ENCODE results near the gene TBL1X. TPM values are rescaled to one million over a fixed set of nuclear protein-coding genes. Genes with fewer than 3 reads are reported as not detected.

TBL1X gene
- total and polyA plus RNA-seq, 2 of the 4 experiments (the other 2 are of a cell fraction): 16.2 to 20.8 TPM

- H4K8ac ChIP-seq (ENCODE audit: low read depth in 2 of 2, low read length in 2 of 2): no peak overlapping the region
- H3K9me3 ChIP-seq (ENCODE audit: control insufficient read depth, insufficient read depth, low read length): peaks cover 2% of the 10 kb centered on the region; the same call in 1 of the 2 replicates
- H3K4ac ChIP-seq (ENCODE audit: low read depth, low read length): no peak overlapping the region
- no peaks in the 10 kb centered on the region for H3K27me3 ChIP-seq (ENCODE audit: control insufficient read depth, insufficient read depth, low read length)
- POLR2A ChIA-PET (ENCODE audit: unreplicated experiment): no interaction called here
- H4K91ac ChIP-seq (ENCODE audit: insufficient read depth, low read depth, low read length): no peak overlapping the region
- no peak overlapping the region for H3K56ac ChIP-seq (ENCODE audit: extremely low read depth, insufficient read depth, low read length)
- H2BK20ac ChIP-seq (ENCODE audit: low read depth, low read length): no peak overlapping the region
- no peak for TF ChIP-seq RAD21 (IDR thresholded peaks at IDR 0.05; ENCODE audit: low read length)
- TF ChIP-seq POLR2A (IDR thresholded peaks at IDR 0.05; ENCODE audit: low read depth, low read length): no peak
- TF ChIP-seq MAZ (IDR thresholded peaks at IDR 0.05; ENCODE audit: borderline replicate concordance, low read depth, low read length): no peak
- TF ChIP-seq USF2 (IDR thresholded peaks at IDR 0.05; ENCODE audit: low read depth, low read length): no peak
- TF ChIP-seq, protein P1, sequence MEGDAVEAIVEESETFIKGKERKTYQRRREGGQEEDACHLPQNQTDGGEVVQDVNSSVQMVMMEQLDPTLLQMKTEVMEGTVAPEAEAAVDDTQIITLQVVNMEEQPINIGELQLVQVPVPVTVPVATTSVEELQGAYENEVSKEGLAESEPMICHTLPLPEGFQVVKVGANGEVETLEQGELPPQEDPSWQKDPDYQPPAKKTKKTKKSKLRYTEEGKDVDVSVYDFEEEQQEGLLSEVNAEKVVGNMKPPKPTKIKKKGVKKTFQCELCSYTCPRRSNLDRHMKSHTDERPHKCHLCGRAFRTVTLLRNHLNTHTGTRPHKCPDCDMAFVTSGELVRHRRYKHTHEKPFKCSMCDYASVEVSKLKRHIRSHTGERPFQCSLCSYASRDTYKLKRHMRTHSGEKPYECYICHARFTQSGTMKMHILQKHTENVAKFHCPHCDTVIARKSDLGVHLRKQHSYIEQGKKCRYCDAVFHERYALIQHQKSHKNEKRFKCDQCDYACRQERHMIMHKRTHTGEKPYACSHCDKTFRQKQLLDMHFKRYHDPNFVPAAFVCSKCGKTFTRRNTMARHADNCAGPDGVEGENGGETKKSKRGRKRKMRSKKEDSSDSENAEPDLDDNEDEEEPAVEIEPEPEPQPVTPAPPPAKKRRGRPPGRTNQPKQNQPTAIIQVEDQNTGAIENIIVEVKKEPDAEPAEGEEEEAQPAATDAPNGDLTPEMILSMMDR (conservative IDR thresholded peaks at IDR 0.05; ENCODE audit: low read depth, low read length): no peak
- no peak for TF ChIP-seq CEBPB (IDR thresholded peaks at IDR 0.05; ENCODE audit: low read depth, low read length)
- no peak for TF ChIP-seq RFX5 (IDR thresholded peaks at IDR 0.05; ENCODE audit: low read depth, low read length)
- no peak for TF ChIP-seq FOS (IDR thresholded peaks at IDR 0.05; ENCODE audit: low read depth, low read length)
- TF ChIP-seq SMC3 (IDR thresholded peaks at IDR 0.05; ENCODE audit: low read depth, low read length): no peak
- no peak for TF ChIP-seq CHD1 (IDR thresholded peaks at IDR 0.05; ENCODE audit: low read depth, low read length)
- TF ChIP-seq MAFK (IDR thresholded peaks at IDR 0.05; ENCODE audit: low read depth, low read length): no peak
- no peak for TF ChIP-seq RCOR1 (IDR thresholded peaks at IDR 0.05; ENCODE audit: insufficient replicate concordance, low read length)
- TF ChIP-seq BHLHE40 (IDR thresholded peaks at IDR 0.05; ENCODE audit: low read depth, low read length): no peak
- no peak for TF ChIP-seq MXI1 (IDR thresholded peaks at IDR 0.05; ENCODE audit: borderline replicate concordance, low read depth, low read length)
- TF ChIP-seq ELK1 (IDR thresholded peaks at IDR 0.05; ENCODE audit: borderline replicate concordance, low read depth, low read length): no peak
- H3K36me3 ChIP-seq (ENCODE audit: control insufficient read depth, insufficient read depth, low read length): peaks cover 34% of the 10 kb centered on the region
- H3K9ac ChIP-seq (ENCODE audit: low read depth, low read length): no peak overlapping the region
- H2BK120ac ChIP-seq (ENCODE audit: low read depth, low read length): no peak overlapping the region
- CTCF ChIA-PET: no interaction called here
- no peak overlapping the region for H3K14ac ChIP-seq (replicated peaks; ENCODE audit: low read depth, low read length)
- H4K5ac ChIP-seq (ENCODE audit: low read depth, low read length): no peak overlapping the region
- in situ Hi-C loops (cut with MboI; ENCODE audit: low sequenced_read_pairs): loop anchor here (10.0 kb wide), 2 partner anchors 723 to 863 kb away; no protein-coding TSS in a partner anchor
- H3K4me2 ChIP-seq (ENCODE audit: low read depth, low read length): no peak overlapping the region
- no TSS peak for BruUV-seq (replicated peaks)
- no peak overlapping the region for H3K23ac ChIP-seq (ENCODE audit: low read depth, low read length)
- no peak for DNase-seq
- 0 out of 2 replicates have a peak, but pooled peaks cover 3% of the 10 kb centered on the region for H3K9me1 ChIP-seq (ENCODE audit: insufficient read depth, low read length)
- no peak overlapping the region for H3K27ac ChIP-seq (ENCODE audit: insufficient read depth, low read length)
- peaks cover 0 to 2% of the 10 kb centered on the region in 2 experiments; a peak in 2 of 4 replicates for H3K79me1 ChIP-seq (ENCODE audit: low read depth in 1 of 2, low read length in 2 of 2)
- H2AK9ac ChIP-seq (replicated peaks; ENCODE audit: low read depth, low read length, poor library complexity): no peak overlapping the region
- H4K20me1 ChIP-seq (ENCODE audit: insufficient read depth, low read length): no peaks in the 10 kb centered on the region
- WGBS, 2 experiments (ENCODE audit: extremely low coverage in 2 of 2, insufficient read length in 1 of 2): 95% methylated on average over 4 of the region's 27 CpGs; no CpG with 5 or more reads in 1 of the 2 experiments
- H3K18ac ChIP-seq (ENCODE audit: low read depth, low read length): no peak overlapping the region
- dilution Hi-C loops (cut with HindIII; ENCODE audit: low sequenced_read_pairs, unreplicated experiment): no loop called here
- no peak overlapping the region for H2AK5ac ChIP-seq (ENCODE audit: low read depth, low read length)
- H3K4me3 ChIP-seq (ENCODE audit: insufficient read depth, low read depth, low read length): no peak overlapping the region
- no peak for ATAC-seq (ENCODE audit: low read depth)
- H2BK15ac ChIP-seq (ENCODE audit: low read depth, low read length): no peak overlapping the region
- intact Hi-C loops (cut with micrococcal nuclease): no loop called here
- no peaks in the 10 kb centered on the region for H3K4me1 ChIP-seq (ENCODE audit: control insufficient read depth, insufficient read depth, low read length)
- no peak overlapping the region for H2AFZ ChIP-seq (replicated peaks; ENCODE audit: low read length, poor library complexity)
- no peak overlapping the region for H2BK5ac ChIP-seq (ENCODE audit: low read depth, low read length, poor library complexity, severe bottlenecking)
These were observed 223.0 kb downstream of the TBL1X start for GRCh38 chrX:9687899-9688298.

Measured in IMR-90 (cell line).